ENCODE results near the gene PRDM5. TPM values are rescaled to one million over a fixed set of nuclear protein-coding genes. Genes with fewer than 3 reads are reported as not detected.

PRDM5 gene
- total RNA-seq, 1 experiment from 2014 or later, result 13.1 TPM

GRCh38 chr4:120704538-120704937 lies 218.0 kb downstream of the PRDM5 start:
- DNase-seq (ENCODE audit: low spot score), result no peak

- DNase-seq (ENCODE audit: low spot score), result no peak
Observed at GRCh38 chr4:120703908-120704307, 218.6 kb downstream of the PRDM5 start.

DNA sequence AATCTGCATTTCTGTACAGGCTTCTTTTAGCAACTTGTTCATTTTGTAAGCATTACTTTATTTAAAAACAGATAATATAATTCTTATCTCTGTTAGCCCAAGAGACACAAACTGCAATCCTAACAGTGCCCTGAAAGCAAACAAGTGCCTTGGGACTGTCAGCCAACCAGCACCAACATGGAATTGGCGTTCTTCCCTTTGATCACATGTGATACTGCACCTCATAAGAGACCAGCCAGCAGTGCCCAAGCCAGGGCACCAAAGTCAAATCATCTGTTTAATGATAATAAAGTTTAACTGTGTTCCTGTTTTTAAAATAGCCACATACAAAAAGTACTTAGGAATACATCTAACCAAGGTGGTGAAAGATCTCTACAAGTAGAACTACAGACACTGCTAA lies 223.2 kb downstream of the PRDM5 start:
- no peak for DNase-seq (ENCODE audit: low spot score)

DNA sequence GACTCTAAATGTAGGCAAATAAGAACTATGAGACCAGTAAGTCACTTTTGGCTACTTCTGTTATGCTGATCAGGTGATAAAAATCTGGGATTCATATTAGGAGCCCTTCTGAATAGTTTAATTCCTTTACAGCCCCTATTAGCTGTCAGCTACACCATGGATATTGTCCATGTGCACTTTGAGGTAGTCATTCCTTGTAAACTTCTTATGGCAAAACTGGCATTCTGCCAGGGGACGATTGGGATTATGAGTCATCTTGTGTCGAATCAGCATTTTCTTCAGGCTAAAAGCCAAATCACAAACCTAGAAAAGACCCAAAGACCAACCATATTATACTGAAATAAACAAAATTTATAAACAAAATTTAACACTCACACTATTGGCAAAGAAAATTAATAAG lies 227.6 kb downstream of the PRDM5 start:
- peak; percentile 53 for DNase-seq (ENCODE audit: low spot score)

DNA sequence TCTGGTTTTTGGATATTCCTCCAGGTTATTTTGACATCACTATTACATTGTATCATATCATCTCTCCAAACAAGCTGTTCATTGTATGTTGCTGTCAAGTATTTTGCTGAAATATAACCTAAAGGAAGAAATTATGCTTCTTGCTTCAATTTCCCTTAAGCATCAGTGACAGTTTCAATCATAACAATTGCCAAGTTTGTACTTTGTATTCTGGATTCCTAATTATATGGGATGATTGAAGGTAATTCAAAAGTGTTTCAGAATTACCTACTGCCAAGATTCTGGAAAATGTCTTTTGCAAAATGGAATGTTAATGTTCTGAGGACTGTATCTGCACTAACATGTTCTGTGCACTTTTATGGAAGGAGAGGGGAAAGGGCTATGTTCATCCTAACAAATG lies 228.7 kb downstream of the PRDM5 start:
- no peak for DNase-seq (ENCODE audit: low spot score)

GRCh38 chr4:120692964-120693363 lies 229.6 kb downstream of the PRDM5 start:
- DNase-seq (ENCODE audit: low spot score), result peak; percentile 77

DNA sequence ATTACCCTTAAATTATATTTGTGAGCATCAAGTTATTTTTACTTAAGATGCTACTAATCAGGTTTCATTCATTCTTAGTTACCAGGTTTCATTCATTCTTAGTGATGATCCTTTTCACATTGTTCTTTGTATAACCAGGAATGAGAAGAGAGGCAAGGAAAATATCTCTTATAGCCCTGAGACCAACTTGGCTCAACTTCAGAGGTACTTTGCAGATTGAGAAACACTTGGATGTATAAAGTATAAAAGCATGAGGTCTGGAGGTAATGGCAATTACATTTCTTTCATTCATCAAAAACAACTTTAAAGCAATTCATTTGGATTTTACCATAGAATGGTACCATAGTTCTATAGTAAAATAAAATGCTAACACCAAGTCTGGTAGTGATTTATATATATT lies 231.0 kb downstream of the PRDM5 start:
- DNase-seq (ENCODE audit: low spot score), result no peak

DNA sequence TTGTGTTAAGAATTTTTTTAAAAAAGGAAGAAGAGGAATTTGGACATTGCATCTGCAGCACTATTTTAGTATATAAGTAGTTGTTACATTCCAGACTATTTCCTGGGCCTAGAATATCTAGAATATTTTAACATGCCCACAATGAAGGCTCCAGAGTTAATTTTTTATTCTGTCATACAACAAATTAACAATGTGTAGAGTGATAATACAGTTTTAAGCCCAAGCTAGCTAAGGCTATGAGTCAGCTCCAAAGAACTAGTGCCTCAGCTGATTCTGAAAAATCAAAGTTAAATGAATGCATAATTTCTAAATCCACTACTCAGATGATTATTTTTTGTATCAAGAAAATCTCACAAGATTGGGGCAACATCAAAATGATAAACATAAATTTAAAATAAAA lies 231.4 kb downstream of the PRDM5 start:
- DNase-seq (ENCODE audit: low spot score), result no peak

GRCh38 chr4:120688791-120689190 lies 233.7 kb downstream of the PRDM5 start:
- no peak for DNase-seq (ENCODE audit: low spot score)

DNA sequence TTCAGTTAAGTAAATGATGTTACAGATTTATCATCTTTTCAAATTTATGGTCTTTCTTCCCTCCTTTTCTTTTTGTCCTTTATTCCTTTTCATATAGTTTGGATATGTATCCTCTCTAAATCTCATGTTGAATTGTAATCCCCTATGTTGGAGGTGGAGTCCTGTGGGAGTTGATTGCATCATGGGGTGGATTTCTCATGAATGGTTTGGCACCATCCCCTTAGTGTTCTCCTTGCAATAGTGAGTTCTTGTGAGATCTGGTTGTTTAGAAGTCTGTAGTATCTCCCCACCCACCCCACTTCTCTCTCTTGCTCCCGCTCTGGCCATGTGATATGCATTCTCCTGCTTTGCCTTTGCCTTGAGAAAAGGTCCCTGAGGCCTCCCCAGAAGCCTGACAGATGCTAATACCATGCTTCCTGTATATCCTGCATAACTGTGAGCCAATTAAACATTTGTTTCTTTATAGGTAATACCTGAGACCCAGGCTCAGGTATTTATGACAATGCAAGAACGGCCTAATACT lies 236.7 kb downstream of the PRDM5 start:
- no peak for DNase-seq (ENCODE audit: low spot score)

- peak; percentile 3 for DNase-seq (ENCODE audit: low spot score)
Observed at GRCh38 chr4:120683897-120684540, 238.5 kb downstream of the PRDM5 start.

DNA sequence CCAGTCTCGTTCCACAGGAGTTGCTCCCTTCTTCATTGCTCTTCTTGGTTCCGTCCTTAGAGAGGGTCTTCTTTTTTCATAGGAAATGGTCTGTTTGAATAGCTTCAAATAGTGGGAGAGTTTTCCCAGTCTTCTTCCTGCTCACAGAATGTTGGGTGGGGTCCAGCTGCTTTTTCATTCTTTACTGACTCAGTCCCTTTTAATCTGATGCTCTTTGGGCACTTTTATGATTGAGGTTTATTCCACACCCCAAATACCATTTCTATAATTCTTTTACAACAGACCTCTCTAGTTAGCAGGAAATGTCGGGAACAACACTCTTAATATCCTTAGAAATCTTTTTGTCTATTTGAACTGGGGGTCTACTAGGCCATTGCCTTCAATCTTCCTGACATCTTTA lies 239.5 kb downstream of the PRDM5 start:
- peak; percentile 22 for DNase-seq (ENCODE audit: low spot score)

- no peak for DNase-seq (ENCODE audit: low spot score)
Observed at GRCh38 chr4:120680647-120681228, 241.8 kb downstream of the PRDM5 start.

GRCh38 chr4:120673696-120674095 lies 248.8 kb downstream of the PRDM5 start:
- no peak for DNase-seq (ENCODE audit: low spot score)

DNA sequence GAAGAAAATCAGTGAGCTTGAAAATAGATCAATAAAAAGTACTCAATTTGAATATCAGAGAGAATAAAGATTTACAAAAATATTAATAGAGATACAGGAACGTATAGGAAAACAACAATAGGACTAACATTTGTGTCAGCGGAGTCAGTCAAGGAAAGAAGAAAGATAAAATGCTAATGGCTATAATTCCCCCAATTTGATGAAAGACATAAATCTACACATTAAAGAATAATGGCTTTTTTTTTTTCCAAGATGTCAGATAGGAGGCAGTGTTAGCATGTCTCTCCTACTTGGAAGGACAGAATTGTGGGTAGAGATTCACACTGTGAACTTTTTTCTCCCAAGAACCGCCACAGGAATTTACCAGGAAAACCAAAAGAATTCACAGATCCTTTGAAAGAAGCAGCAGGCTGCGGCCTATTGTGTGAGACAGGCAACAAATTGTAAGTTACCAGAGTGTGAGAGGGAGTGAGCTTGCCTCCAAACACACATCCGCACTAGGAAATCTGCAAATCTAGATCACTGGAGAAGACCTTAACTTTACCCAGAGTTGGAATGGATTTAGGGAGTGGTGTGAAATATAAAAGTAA lies 249.9 kb downstream of the PRDM5 start:
- no peak for DNase-seq (ENCODE audit: low spot score)

DNA sequence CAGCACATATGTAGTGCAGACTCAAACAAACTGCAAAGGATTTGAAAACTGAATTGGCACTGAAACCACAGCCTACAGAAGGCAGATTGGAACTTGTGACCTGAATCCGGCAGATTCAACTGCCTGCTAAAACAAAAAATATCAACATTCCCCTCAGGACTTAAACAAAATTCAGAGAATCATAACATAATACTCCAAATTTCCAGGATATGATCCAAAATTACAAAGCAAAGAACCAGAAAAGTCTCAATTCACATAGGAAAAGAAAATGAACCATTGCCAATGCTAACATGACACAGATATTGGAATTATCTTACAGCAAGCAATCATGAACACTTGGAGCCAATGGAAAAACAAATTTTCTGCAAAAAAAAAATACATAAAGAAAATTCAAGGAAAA lies 250.4 kb downstream of the PRDM5 start:
- no peak for DNase-seq (ENCODE audit: low spot score)

GRCh38 chr4:120671538-120671937 lies 251.0 kb downstream of the PRDM5 start:
- DNase-seq (ENCODE audit: low spot score), result no peak

DNA sequence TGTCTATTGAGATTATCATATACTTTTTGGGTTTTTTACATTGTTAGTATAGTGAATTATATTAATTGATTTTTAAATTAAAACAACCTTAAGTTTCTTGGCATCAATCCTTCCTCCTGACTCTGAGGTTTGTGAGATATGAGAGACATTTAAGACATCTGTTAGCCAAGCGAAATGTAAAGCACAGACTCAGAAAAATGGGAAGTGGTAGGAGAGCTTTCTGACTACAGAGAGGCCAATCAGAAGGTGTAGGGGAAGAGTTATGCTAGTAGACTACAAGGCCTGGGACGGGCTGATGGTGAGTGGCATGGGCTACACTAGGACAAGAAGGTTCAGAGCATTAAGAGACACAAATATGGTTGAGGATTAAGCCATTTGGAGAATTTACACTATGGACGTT lies 255.4 kb downstream of the PRDM5 start:
- DNase-seq (ENCODE audit: low spot score), result no peak

DNA sequence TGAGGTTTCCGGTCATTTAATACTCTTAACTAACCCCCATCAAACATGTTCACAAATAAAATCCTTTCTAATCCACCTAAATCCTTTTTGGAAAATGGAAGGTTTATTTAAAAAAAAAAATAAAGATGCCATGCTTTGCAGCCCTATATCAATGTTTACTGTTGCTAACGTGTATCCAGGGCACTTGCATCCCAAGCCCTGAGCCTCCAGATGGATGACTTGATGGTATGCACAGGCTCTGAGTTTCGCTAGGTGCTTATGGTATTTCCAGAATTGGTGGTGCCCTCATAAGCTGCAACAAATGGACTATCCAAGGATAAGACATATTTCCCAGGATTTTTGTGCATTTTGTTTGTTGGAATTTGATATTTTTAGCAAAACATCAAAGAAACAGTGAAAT lies 257.7 kb downstream of the PRDM5 start:
- no peak for DNase-seq (ENCODE audit: low spot score)

- DNase-seq (ENCODE audit: low spot score), result no peak
Observed at GRCh38 chr4:120659616-120660170, 262.8 kb downstream of the PRDM5 start.

GRCh38 chr4:120658772-120659171 lies 263.8 kb downstream of the PRDM5 start:
- no peak for DNase-seq (ENCODE audit: low spot score)

DNA sequence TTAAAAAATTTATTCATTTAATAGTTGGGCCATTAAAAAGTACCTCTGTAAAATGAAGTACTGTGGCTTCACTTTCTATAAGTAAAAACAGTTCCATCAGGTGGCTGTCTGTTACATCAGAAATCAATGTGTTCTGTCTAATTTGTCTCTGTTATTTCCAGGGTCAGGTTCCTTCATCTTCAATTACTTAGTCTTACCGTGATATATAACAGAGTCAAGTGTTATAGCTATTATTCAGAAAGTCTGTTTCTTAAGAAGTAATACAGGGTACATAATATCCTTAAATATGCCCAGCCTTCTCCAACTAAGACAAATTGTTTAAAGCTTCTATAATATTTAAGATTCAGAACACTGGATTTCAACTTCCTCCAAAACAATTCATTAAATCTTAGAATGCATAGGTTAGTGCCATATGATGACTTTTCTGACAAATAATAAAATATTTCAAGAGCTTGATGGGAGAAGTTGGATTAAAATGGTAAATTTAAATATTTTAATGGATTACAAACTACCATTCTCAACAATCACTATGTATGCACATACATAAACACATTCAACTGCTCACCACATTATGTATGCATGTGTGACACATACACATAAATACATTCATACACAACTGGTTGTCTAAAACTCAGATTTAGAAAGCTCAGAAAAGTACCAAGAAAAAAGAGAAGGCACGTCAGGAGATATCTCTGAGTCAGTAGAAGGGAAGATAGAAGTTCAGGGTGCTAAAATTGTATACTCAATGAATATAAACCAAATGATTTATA lies 268.5 kb downstream of the PRDM5 start:
- DNase-seq (ENCODE audit: low spot score), result no peak
